HG03060 (cell line): ENCODE measurements around the gene ZNF778.

ENCODE experiments used
- ATAC-seq: cut with Tn5 transposase; IDR thresholded peaks from one replicate; pipeline ENCODE4 v1.9.1; 2021; ENCODE audit warnings: low read depth, moderate number of reproducible peaks; ENCODE audit not compliant: unreplicated experiment

ZNF778 gene

GRCh38 chr16:89217388-89218191, at the start of gene ZNF778:
ZNF778 (plus strand) TSS chr16:89217703; CDS start chr16:89221128, 3,425 bp downstream.
- no peak for ATAC-seq

GRCh38 chr16:89168381-89169189, 48.9 kb upstream of the ZNF778 start:
- no peak for ATAC-seq

GRCh38 chr16:89169778-89170177, 47.7 kb upstream of the ZNF778 start:
- no peak for ATAC-seq

- ATAC-seq = no peak
Observed at GRCh38 chr16:89170346-89171215, 46.9 kb upstream of the ZNF778 start.

GRCh38 chr16:89171216-89172170, 46.0 kb upstream of the ZNF778 start, which contains the start of gene CDH15:
CDH15 (plus strand) TSS chr16:89171748; CDS start chr16:89171832, 84 bp downstream.
- peak; percentile 48 for ATAC-seq

- no peak for ATAC-seq
Observed at GRCh38 chr16:89172171-89172527, 45.4 kb upstream of the ZNF778 start.

- no peak for ATAC-seq
Observed at GRCh38 chr16:89172528-89173173, 44.9 kb upstream of the ZNF778 start.

GRCh38 chr16:89173174-89173921, 44.2 kb upstream of the ZNF778 start:
- ATAC-seq = no peak

- ATAC-seq = no peak
Observed at GRCh38 chr16:89174055-89174827, 43.3 kb upstream of the ZNF778 start.

- no peak for ATAC-seq
Observed at GRCh38 chr16:89174877-89175276, 42.6 kb upstream of the ZNF778 start.

GRCh38 chr16:89175280-89176146, 42.0 kb upstream of the ZNF778 start:
- ATAC-seq = no peak

GRCh38 chr16:89176147-89176690, 41.3 kb upstream of the ZNF778 start:
- no peak for ATAC-seq

GRCh38 chr16:89176717-89177116, 40.8 kb upstream of the ZNF778 start:
- no peak for ATAC-seq

GRCh38 chr16:89177501-89177900, 40.0 kb upstream of the ZNF778 start:
- no peak for ATAC-seq

GRCh38 chr16:89178453-89179147, 38.9 kb upstream of the ZNF778 start:
- no peak for ATAC-seq

- ATAC-seq = no peak
Observed at GRCh38 chr16:89179148-89179484, 38.4 kb upstream of the ZNF778 start.
